Measurements from ENCODE around the gene FNDC3B. TPM values are rescaled to one million over a fixed set of nuclear protein-coding genes. Genes with fewer than 3 reads are reported as not detected.

The FNDC3B gene
- total RNA-seq, 1 donor from 2014 or later: 14.7 TPM

DNA sequence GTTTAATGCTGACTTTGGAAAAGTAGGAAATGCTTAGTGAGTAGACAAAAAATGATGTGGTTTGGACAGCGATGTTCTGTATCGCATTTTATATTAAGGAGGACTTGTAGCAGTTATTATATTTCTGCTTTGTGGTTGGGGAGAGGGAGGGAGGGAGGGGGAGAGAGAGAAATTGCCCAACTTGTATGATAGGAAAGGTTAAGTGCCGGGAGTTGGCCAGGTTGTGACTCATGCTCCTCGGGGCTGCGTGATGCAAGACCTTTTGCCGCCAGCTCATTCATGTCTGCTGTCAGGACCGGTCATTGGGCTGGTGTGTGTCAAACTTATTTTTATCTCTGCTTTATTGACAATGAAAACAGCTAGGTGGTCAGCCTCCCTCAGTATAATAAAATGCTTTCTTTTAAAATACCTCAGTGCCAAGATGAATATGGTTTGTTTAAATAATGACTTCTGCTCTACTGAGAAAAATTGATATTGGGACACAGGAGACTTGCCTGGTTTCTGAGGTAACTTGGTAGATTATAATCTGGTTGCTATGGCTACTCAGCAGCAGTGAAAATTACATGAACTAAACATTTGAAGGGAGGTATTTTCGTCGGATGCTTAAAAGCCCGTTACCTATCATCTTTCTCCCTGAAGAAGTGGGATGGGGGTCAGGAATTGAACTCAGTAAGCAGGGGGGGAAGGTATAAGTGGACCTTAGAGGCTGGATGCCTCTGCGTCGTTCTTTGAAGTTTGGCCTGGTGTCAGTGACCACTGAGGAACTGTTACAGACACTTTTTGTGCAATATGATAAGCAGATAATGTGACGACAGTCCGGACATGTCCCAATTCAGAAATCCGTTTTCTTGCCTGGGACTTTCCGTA is 90.7 kb downstream of the FNDC3B start:
- FAIRE-seq: no peak
- peak in 1 of 2 donors; percentile 14 for DNase-seq (ENCODE audit: low spot score in 2 of 2)

DNA sequence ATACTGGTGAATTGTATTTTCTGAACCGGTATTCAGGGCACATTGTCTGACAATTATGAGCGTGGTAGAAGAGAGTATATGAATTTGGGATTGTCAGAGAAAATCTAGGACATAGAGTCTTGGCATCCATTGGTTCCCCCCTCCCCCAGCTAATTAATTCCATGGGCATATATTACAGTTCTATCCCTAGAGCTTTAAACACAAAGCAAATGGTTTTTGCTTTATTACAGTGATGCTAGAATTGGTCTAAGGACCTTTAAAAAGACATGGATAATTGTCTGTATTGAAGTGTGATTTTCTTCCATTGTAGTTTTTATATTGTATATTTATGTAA is 91.3 kb downstream of the FNDC3B start:
- no peak for FAIRE-seq

DNA sequence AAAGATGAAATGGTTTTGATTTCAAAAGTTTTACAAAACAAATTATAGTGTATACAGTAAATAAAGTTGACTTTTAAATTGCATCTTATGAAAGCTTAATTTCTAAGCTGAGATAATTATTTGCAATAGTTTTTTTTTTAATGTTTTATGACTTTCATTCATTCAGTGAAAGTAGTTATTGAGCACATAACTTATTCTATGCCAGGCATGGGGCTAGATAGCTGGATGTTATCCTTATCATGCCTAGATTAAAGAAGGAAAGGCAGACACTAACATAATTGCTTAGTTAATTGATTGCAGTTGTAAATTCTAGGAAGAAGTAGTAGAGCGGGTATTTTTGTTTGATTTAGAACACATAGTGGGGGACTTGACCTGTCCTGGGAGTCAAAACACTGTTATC is 92.4 kb downstream of the FNDC3B start:
- no peak for FAIRE-seq
- no peak for DNase-seq (ENCODE audit: low spot score in 2 of 2)

More for the DNA sequence above, 91.3 kb downstream of the FNDC3B start:
- DNase-seq (ENCODE audit: low spot score in 2 of 2): no peak

DNA sequence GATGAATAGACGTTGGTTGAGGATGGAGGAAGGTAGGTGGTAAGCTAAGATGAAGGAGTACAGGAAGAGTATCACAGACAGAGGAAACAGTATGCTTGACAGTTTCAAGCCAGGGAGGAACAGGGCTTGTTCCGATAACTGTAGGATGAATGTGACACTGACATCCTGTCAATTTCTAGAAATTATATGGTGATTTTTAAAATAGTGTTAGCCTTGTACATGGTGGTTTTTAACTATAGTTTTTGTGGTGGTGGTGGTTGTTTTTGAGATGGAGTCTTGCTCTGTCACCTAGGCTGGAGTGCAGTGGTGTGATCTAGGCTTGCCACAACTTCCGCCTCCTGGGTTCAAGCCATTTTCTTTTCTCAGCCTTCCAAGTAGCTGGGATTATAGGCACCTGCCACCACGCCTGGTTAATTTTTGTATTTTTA is 92.8 kb downstream of the FNDC3B start:
- FAIRE-seq (no peak), DNase-seq (ENCODE audit: low spot score in 2 of 2) (no peak)

DNA sequence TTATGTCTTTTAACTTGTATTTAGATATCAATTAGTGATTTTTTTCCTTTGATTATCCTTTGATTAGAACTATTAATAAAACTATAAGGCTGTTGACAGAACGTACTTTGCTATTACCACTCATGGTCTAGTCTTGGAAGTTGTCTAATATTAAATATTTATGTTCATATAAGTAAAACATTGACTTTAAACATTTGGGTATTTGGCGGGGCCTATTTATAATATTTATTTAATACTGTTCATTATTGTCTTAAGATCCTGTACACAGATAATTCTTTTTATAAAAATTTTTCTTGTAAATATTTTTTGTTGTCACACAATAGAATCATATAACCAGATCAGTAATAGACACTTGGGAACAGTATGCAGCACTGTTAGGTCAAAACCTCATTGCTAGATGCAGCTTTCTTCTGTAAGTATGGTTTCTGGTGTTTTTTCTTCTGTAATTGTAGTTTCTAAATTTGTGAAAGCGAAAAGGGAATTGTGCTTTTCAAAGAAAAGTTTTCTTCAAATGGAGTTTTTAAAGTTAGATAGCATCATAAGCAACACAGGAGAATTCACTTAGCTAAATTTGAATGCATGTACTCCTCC is 93.4 kb downstream of the FNDC3B start:
- no peak for DNase-seq (ENCODE audit: low spot score in 2 of 2)
- no peak for FAIRE-seq

DNA sequence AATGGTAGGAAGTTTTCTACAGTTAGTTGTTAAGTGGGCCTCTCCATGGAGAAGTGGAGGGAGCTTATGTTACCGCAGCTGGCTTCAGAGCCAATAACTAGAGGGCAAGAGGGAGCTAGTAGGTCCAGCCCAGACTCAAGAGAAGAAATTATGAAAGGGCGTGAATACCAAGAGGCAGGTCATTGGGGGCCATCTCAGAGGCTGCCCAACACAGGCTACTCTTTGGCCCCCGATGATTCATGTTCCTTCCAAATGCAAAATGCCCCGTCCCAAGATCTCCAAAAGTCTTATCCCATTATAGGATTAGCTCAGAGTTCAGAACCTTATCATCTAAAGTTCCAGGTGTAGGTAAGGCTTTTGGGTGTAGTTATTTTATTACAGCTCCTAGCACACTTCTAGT is 94.5 kb downstream of the FNDC3B start:
- FAIRE-seq: no peak

DNA sequence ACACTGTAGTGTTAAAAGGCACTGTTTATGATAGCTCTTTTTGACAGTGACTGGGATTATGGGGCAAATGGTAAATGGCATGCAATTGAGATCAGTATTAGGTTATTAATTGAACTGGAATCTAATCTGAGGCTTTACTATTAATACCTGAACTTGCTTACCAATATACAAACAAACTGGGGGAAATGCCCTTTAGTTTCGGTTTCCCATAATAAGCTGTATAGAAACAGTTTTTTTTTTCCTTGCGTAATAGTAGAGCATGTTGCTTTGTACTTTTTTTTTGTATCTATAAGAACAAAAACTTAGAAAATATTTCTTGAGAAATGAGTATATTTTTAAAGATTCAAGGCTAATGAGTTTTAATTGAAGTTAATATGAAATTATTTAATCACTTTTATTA is 95.0 kb downstream of the FNDC3B start:
- DNase-seq (ENCODE audit: low spot score in 2 of 2) (no peak), FAIRE-seq (no peak)

More for the DNA sequence above, 94.5 kb downstream of the FNDC3B start:
- no peak for DNase-seq (ENCODE audit: low spot score in 2 of 2)

DNA sequence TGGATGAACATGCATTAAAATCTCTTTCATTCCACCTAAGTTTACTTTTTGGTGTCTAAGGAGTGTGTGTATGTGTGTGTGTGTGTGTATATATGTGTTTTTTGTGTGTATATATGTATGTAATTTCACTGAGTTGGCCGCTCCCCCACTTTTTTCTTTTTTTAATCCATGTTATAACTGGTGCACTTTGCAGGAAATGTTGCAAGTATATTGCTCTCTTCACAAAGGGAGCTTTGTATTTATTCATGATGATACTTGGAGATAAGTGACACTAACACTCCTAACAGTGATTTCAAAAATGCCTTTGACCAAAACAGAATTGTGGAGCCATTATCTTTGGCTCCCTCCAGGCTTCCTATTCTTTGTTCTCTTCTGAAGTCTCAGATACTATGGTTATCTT is 95.8 kb downstream of the FNDC3B start:
- DNase-seq (ENCODE audit: low spot score in 2 of 2) (no peak), FAIRE-seq (no peak)

DNA sequence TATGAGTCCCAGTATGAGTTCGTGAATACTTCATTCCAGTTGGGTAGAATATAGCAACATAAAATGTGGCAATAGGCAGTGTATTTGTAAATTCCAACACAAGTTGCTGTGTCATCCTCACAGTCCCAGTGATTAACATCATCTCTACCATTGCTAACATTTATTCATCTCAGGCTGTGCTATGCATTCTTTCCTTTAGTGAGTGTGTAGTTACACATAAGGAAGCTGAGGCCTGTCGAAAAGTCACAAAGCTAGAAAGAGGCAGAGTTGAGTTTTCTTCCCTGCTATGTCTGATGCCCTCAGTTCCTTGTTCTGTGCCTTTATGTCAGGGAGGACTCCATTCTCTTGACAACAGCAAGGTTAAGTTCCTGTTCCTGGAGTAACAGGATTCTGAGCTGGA is 96.4 kb downstream of the FNDC3B start:
- FAIRE-seq: no peak
- no peak for DNase-seq (ENCODE audit: low spot score in 2 of 2)

DNA sequence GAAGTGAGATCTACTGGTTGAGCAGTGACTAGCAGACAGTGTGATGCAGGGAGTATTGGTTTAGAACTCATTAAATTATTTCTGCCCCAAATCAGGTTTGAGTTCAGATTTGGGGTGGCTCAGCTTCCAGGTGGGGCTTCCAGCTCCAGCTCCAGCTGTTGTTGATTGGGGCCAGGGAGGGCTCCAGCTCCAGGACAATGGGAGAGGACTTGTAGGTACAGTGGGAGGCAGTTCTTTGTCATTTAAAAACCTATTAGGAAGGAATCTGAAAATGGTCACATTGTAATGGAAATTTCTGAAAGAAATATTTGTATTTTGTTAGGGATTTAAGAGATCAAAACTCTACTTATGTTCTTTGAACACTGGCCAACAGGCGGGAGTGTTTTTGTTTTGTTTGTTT is 97.0 kb downstream of the FNDC3B start:
- FAIRE-seq: no peak
- no peak for DNase-seq (ENCODE audit: low spot score in 2 of 2)

DNA sequence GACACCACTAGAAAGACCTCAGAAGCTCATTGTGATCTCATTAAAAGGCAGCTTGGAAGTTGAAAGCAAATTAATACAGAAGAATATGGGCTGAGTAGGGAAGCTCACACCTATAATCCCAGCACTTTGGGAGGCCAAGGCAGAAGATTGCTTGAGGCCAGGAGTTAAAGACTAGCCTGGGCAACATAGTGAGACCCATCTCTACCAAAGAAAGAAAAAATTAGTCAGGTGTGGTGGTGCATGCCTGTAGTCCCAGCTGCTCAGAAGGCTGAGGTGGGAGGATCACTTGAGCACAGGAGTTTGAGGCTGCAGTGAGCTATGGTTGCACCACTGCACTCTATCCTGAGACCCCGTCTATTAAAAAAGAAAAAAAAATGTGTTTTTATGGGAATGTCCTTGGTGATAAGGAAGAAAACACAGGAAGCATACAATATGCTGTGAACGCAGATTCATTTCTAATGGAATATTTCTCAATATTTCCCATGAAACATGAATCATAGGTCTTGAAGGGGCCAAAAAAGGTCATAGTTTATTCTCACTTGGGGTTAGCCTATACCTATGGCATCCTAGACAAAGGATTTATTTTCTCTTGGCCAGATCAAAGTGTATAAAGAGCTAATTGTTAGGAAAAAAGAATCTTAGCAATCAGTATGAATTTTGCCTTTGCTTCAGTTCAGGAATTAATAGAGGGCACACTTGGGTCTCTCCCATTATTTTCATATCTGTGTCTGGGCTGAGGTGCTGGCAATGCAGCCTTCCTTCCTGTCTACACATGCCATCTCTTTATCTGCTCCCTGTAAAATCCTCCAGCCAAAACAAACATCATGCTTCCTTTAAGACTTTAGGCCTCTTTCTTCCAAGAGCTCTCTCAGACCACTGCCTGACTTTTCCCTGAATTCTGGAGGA is 98.2 kb downstream of the FNDC3B start:
- no peak for FAIRE-seq

DNA sequence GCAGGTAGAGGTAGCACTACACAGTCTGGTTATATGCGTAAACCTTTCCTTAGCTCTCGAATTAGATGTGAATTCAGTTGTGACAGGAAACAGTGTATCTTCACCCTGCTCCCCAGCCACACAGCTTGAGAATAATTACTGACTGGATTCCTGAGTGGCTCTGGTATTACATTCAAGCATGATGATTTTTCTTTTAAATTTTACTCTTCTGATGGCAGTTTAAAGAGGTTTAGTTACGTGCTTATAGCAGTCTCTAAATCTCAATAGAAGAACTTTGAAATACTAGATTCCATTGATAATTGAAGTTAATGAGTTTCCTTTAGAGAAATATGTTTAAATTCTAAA is 98.8 kb downstream of the FNDC3B start:
- DNase-seq (ENCODE audit: low spot score in 2 of 2) (no peak), FAIRE-seq (no peak)

More for the DNA sequence above, 98.2 kb downstream of the FNDC3B start:
- DNase-seq (ENCODE audit: low spot score in 2 of 2): no peak

DNA sequence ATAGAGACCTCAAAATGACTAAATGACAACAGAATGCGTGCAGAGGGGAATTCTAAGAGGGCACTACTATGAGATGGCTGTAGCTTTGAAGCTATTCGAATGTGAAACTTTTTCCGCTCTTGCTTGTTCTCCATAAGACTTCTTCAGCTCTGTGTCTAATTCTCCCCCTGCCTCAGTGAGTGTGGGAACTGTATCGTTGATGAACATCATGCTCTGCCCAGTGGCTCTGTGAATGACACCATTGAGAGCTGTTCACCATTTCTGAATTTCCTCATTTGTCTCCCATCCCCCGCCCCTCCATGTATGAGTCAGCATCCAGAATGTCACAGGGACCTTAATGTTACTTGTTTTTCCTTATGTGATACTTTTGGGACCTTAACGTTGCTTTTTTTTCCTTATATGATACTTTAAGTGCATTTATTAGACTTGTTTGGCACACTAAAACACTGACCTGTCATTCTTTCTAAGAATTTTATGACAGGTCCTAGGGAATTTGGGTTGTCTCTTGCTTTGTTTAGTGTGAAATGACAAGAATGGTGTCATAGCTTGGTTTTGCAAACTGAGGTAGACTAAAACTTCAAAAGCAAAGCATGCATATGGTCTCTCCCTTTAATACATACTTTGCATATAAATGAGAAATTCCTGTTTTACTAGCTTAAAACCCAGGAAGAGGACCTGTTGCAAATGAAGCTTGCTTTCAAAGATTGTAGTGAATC is 99.6 kb downstream of the FNDC3B start:
- FAIRE-seq: no peak
- peak; percentile 26 to 35 for DNase-seq (ENCODE audit: low spot score in 2 of 2)

DNA sequence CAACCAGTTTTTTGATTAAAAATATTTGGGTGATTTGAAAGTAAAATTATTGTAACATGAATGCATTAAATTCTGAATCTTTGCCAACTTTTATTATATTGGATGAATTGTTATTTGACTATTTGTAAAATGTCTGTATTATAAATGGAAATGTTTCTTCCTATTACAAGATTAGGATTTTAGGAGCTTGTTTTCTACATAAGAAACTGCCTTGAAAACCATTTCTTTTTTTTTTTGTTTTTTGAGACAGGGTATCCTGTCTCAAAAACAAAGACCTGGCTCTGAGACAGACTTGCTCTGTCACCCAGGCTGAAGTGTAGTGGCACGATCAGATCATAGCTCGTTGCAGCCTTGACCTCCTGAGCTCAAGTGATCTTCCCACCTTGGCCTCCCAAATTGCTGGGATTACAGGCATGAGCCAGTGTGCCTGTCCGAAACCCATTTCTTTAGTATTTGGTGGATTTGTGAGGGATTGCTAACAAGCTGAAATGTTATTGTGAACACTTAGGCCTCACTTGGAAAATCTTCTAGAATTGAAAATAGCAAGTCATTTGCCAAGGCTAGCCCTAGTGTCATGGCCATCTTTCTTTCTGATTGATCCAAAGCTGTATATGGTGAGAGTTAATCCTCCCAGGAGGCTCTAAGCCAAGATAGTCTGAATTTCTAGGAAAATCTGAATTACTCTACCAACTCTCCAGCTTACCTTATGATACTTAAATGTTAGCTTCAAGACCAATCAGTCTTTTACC is 100.3 kb downstream of the FNDC3B start:
- FAIRE-seq (no peak), DNase-seq (ENCODE audit: low spot score in 2 of 2) (no peak)

DNA sequence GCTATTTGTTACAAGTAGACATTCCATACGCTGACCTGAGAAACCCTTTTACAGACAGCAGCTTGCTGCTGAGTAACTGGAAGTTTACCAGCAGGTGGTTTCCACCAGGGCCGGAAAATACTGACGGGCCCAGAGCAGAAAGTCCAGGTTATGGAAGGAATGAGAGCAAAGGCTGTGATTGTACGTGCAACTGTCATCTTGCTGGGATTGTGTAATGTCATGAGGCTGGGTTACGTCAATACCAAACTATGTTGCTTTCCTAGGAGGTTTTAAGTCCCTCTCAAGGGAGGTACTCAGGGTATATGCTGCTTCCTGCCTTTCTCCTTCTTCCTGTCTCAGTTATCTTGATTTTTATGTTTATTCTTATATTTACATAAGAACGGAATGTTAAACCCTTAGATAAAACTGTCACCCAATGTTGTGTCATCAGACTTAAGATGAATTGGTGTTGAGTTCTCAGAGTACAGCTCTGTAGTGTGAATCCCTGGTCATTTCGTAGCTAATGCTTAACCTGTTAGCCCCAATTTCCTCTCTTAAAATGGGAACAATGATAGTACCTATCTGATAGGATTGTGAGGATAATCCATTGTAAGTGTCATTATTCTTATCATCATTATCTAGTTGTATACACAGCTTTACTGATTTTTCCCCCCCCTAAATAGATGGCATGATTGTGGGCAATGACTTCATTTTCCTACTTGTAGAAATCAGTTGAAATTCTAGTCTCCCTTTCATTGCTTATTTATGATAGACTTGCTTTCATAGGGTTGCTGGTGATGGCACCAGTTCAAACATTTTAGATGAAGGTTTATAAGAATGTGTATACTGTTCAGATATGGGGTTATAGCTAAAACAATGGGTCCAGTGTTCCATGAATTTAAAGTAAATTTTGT is 101.4 kb downstream of the FNDC3B start:
- no peak for FAIRE-seq
- DNase-seq (ENCODE audit: low spot score in 2 of 2): no peak

DNA sequence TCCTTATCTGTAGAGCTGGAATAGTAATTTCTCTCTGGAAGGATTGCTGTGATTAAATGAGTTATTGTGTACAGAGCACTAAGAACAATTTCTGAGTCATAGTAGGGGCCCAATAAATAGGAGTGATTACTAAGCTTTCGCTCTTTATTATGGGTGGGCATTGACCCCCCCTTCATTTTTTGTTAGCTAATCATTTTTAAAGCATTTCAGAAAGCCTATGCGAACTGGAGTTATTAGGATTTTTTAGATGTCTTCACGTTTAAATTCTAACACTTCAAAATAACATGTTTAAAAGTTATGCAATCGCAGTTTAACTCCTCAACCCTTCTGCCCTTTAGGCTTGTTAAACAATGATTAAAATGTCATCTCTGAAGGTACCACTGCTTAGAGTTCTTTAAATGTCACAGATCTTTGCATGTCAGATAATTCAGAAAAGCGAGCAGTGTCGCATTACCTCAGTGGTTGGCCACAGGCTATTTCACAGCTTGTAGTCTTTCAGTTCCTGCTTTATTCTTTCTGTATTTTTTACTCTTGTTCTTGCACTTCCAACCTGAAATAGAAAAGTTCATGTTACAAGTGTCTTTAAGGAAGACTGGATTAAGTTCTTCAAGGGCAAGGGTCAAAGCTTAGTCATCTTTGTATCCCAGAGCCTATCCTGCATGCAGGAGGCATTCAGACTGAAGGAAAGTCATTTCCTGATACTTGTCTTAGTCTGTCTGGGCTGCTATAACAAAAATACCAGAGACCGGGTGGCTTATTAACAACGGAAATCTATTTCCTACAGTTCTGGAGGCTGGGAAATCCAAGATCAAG is 102.9 kb downstream of the FNDC3B start:
- FAIRE-seq (no peak), DNase-seq (ENCODE audit: low spot score in 2 of 2) (no peak)

DNA sequence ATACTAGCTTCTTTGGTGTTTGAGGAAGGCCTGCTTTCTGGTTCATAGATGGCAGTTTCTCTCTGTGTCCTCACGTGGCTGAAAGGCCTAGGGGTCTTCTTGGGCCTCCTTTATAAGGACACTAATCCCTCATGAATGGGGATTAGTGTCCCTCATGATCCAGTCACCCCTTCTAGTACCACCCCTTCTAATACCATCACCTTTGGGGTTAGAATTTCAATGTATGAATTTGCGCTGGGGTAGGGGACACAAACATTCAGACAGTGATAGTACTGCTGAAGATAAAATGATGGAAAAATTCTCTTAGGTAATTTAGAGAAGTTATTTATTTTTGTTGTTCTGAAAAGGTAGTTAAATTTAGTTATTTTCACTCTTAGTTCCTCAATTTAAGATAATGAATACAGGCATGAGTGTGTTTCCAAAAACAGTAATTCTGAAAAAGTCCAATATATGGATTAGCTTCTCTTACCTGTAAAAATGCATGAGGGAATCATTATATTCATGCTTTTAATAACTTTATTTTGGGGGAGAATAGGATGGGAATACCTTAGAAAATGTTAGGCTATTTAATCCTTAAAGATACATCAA is 103.6 kb downstream of the FNDC3B start:
- DNase-seq (ENCODE audit: low spot score in 2 of 2): no peak

More for the DNA sequence above, 103.6 kb downstream of the FNDC3B start:
- FAIRE-seq: no peak

Measured in frontal cortex (tissue), 4 donors.